ENCODE results near the gene DNASE1L1.

DNA sequence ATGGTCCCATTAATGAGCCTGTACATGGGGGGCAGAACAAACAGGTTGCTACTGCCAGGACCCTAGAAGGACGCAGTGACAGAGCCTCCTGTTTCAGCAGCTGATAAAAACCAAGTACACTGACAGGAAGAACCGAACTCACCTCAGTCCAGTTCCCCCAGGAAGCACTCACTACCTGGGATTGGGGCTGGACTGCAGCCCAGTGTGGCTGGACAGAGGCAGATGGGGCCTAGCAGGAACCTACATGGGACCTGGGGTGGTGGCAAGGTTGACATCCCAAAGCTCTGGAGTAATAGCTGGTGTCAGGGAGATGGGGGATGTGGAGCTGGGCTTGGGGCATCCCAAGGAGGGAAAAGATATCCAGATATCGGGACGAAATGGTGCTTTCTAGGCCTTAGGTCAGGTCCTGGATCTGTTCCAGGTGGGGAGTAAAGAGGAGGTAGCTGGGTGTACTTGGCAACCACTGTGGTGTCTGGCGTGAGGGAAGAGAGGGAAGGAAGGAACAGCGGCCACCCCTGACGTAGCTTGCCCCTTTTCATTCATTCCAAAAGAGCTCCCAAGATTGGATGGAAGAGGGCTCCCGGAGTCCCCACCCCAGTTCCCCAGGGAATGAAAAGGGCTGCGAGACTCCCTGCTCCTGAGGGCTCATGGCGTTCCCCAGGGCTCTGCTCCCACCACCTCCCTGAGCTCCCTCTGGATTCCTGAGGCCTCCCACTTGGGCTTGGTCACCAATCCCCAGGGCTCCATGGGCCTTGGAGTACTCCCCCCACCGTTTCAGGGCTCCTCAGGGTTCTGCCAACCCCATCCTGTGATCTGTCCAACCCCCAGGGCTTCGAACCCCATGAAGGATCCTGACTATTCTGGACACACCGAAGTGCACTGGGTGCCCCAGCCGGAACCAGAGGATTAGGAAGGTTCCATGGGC is 25.4 kb downstream of the DNASE1L1 start:
- TF ChIP-seq GATA2 (IDR thresholded peaks at IDR 0.05; ENCODE audit: low read depth, low read length) (no peak), GATA3 (IDR thresholded peaks at IDR 0.05; ENCODE audit: low read depth, low read length) (no peak)
